HG02938 (cell line): ENCODE measurements around the gene CTCF.

Experiments
- ATAC-seq: cut with Tn5 transposase; IDR thresholded peaks from one replicate; pipeline ENCODE4 v1.9.1; 2021; ENCODE audit warnings: mild to moderate bottlenecking, moderate library complexity; ENCODE audit not compliant: unreplicated experiment

The CTCF gene

GRCh38 chr16:67548265-67549126, 13.8 kb upstream of the CTCF start:
- no peak for ATAC-seq

DNA sequence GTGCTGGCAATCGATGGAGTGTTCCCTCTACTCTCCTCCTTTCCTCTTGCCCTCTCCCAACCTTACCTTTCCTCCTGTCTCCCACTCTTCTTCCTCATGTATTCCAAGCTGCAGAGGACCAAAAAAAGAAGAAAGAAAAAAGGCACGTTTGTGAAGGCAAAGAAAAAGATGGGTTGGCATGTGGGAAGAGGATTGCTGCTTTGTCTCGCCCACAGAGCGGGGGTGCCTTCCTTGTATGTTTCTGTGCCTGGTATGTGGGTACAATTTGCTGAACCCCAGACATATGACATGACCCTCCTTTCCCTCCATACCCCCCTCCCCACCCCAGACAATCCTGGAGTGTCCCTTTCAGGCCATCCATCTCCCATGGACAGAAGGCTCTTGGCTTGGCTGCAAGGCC, 13.1 kb upstream of the CTCF start:
- no peak for ATAC-seq

- no peak for ATAC-seq
Measured at GRCh38 chr16:67549936-67550335, 12.4 kb upstream of the CTCF start.

GRCh38 chr16:67551091-67551490, 11.2 kb upstream of the CTCF start:
- ATAC-seq, result no peak

DNA sequence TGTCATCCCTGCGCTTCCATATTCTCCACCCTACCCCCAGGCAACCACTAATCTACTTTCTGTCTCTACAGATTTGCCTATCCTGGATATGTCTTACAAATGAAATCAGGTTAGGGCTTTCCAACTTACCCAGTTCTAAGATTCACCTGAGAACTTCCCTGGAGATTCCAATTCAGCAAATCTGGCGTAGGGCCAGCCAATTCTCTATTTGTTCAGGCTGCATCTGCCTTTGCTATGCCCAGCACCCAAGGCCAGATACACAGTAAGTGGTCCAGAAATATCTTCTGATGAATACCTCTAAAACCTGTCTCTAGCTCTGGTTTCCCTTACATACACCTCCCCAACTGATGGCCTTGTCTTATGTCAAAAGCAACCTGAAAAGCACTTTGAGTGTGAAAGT, 10.4 kb upstream of the CTCF start:
- no peak for ATAC-seq

- ATAC-seq, result no peak
Measured at GRCh38 chr16:67552476-67552875, 9.8 kb upstream of the CTCF start.

- no peak for ATAC-seq
Measured at GRCh38 chr16:67555795-67556212, 6.5 kb upstream of the CTCF start.

DNA sequence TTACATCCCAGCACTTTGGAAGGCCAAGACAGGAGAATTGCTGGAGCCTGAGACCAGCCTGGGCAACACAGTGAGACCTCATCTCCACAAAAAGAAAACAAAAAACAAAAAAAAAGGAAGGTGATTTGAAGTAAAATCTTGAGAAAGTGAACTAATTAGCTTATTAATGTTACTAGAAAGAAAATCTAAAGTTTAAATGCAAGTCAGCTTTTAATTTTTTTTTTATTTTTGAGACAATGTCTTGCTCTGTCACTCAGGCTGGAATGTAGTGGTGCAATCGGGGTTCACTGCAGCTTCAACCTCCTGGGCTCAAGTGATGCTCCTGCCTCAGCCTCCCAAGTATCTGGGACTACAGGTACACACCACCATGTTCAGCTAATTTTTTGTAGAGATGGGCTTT, 3.5 kb upstream of the CTCF start:
- no peak for ATAC-seq

DNA sequence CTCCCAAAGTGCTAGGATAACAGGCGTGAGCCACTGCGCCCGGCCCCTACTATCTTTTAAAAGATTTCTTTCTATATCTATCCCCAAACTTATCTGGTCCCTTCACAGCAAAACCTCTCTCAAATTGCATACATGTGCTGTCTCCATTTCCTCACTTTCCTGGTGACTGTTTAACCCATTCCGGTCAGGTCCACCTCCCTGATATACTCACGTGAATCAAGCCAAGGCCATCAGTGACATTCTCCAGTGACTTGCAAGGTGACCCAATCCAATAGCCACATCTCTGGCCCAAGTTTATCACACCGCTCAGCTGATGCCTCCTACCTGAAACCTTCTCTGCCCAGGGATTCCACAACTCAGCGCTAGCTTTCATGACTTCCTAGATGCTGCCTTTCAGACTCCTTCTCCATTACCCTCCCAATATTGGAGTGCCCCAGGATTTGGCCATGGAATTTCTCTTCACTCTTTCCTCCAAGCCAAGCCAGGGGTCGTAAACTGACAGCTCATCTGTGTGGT, 1.4 kb upstream of the CTCF start:
- no peak for ATAC-seq

- no peak for ATAC-seq
Measured at GRCh38 chr16:67561501-67561823, 864 bp upstream of the CTCF start.

DNA sequence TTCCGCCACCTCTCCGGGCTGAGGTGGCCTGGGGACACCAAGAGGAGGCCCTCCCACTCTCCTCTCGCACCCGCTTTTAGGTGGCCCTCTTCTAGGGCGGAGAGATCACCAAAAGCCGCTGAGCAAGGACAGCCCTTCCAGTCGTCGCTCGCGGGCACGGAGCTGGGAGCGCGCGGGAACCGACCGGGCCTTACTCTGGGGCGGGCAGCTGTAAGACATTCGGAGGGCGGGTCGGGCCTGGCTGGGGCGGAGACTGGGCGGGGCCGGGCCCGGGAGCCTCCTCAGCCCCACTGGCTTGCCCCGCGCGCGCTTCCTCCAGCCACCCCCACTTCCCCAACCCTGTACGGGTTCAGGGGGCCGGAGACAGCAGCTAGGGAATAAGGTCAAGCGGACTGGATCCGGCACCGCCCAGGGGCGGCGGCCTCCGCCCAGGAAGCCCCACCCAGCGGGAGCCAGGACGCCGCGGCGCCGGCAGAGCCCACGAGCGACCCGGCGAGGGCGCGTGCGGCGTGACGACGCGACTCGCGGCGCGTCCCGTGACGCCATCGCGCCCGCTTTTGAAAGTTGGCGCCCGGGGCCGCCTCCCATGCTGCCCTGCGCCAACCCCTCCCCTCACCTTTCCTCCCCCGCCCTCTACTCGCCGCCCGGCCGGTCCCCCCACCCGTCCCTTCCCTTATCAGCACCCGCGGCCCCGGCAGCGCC, 351 bp upstream of the CTCF start:
- peak; percentile 75 for ATAC-seq

GRCh38 chr16:67562918-67563707, 787 bp downstream of the CTCF start:
- ATAC-seq, result peak; percentile 17

- ATAC-seq, result no peak
Measured at GRCh38 chr16:67563708-67564468, 1.6 kb downstream of the CTCF start.

DNA sequence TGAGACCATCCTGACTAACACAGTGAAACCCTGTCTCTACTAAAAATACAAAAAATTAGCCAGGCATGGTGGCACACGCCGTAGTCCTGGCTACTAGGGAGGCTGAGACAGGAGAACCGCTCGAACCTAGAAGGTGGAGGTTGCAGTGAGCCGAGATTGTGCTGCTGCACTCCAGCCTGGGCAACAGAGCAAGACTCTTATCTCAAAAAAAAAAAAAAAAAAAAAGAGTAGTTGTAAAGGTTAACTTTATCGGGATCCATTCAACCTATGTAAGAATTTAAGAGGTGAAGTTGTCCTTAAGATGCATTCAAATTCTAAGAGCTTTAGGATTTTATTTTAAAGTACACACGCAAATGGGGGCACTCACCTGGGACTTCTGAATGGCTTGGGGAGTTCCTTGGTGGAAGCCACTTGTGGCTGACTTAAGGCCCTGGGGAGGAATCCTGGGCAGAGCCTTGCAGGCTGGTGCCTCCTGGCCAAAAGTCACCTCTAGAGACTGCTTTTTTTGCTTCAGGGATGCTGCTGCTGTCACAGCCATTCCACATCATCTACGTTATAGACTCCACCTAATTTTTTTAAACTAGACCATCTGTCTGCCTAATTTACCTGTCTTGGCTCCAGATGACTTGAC, 3.3 kb downstream of the CTCF start:
- no peak for ATAC-seq

- ATAC-seq, result no peak
Measured at GRCh38 chr16:67571464-67571863, 9.1 kb downstream of the CTCF start.

GRCh38 chr16:67571981-67572431, 9.7 kb downstream of the CTCF start:
- no peak for ATAC-seq

DNA sequence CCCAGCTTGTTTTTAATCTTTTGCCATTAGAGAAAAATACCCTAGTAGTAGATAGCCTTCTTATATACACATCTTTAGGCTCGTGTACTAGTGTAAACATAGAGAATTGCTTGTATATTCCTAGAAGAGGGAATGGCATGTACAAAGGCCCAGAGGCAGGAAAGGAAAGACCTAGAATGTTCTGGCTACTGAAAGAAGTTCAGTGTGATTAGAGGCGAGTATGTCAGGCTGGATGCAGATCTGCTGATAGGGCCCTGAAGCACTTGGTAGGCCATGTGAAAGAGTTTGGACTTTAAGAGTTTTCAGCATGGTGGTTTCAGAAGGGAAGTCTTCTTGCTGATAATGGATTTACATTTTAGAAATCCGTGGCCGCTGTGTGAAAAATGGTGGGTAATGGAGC, 17.4 kb downstream of the CTCF start:
- no peak for ATAC-seq

DNA sequence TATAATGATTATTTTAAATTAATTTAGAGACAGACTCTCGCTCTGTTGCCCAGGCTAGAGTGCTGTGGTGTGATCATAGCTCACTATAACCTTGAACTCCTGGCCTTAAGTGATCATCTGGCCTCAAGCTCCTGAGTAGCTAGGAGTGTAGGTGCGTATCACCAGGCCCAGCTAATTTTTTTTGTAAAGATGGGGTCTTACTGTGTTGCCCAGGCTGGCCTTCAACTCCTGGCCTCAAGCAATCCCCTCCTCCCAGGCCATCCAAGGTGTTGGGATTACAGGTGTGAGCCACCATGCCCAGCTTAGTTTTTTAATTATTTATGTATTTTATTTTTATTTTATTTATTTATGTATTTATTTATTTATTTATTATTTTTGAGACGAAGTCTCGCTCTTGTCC, 17.9 kb downstream of the CTCF start:
- ATAC-seq, result no peak

- ATAC-seq, result no peak
Measured at GRCh38 chr16:67593288-67593687, 31.0 kb downstream of the CTCF start.

GRCh38 chr16:67593701-67594100, 31.4 kb downstream of the CTCF start:
- no peak for ATAC-seq
